Keratinocyte (primary cell): ENCODE data around the gene PATL2. TPM values are rescaled to one million over a fixed set of nuclear protein-coding genes. Genes with fewer than 3 reads are reported as not detected.

ENCODE experiments used
- DNase-seq: peaks from one replicate; pipeline ENCODE4 v3.0.0-alpha.2; 2011; ENCODE audit warnings: low read depth, missing footprints, low spot score
- FAIRE-seq: peaks from 2 replicates; lab custom pipeline; 2011; peaks lifted over from hg19 to GRCh38; lab: Jason Lieb, UNC
- H2AFZ ChIP-seq: 2 replicates; pipeline ENCODE4 v1.6.0; 2012; ENCODE audit warnings: low read length, control low read depth, inconsistent platforms; ENCODE audit not compliant: control insufficient read depth
- H3K27ac ChIP-seq: 2 replicates; pipeline ENCODE4 v1.5.1; 2011; ENCODE audit warnings: low read length; ENCODE audit not compliant: control insufficient read depth, insufficient read depth
- H3K27me3 ChIP-seq: 3 replicates; pipeline ENCODE4 v1.6.0; 2011; ENCODE audit warnings: low read length; ENCODE audit not compliant: control insufficient read depth, insufficient read depth; ENCODE audit errors: extremely low read depth
- H3K36me3 ChIP-seq, 2 experiments: 2 replicates in 1 of 2; 3 replicates in 1 of 2; pipeline ENCODE4 v1.5.1; 2011; ENCODE audit warnings: low read length in 2 of 2, mild to moderate bottlenecking in 1 of 2; ENCODE audit not compliant: control insufficient read depth in 2 of 2, insufficient read depth in 2 of 2; ENCODE audit errors: extremely low read depth in 1 of 2
- H3K4me1 ChIP-seq: 3 replicates; pipeline ENCODE4 v1.5.1; 2011; ENCODE audit warnings: low read length; ENCODE audit not compliant: control insufficient read depth, insufficient read depth; ENCODE audit errors: extremely low read depth
- H3K4me2 ChIP-seq: 3 replicates; pipeline ENCODE4 v1.6.0; 2011; ENCODE audit warnings: low read depth, low read length; ENCODE audit not compliant: control insufficient read depth, insufficient read depth; ENCODE audit errors: extremely low read depth
- H3K4me3 ChIP-seq, 3 experiments: fragments of 200-600 bp in 1 of 3; sonication (generic) in 1 of 3; 2 replicates in 2 of 3; 3 replicates in 1 of 3; pipeline ENCODE4 v1.5.1; 2011 to 2016; ENCODE audit warnings: low read length in 3 of 3, mild to moderate bottlenecking in 3 of 3, control low read depth in 2 of 3, inconsistent platforms in 1 of 3, low read depth in 1 of 3, mixed read lengths in 1 of 3, mixed run types in 1 of 3, moderate library complexity in 1 of 3; ENCODE audit not compliant: control insufficient read depth in 2 of 3, insufficient read depth in 2 of 3; ENCODE audit errors: extremely low read depth in 1 of 3
- H3K79me2 ChIP-seq: 2 replicates; pipeline ENCODE4 v1.6.0; 2012; ENCODE audit warnings: low read length; ENCODE audit not compliant: control insufficient read depth, insufficient read depth
- H3K9ac ChIP-seq: 3 replicates; pipeline ENCODE4 v1.6.0; 2011; ENCODE audit warnings: low read length; ENCODE audit not compliant: control insufficient read depth, insufficient read depth; ENCODE audit errors: extremely low read depth
- H3K9me1 ChIP-seq: 3 replicates; pipeline ENCODE4 v1.6.0; 2011; ENCODE audit warnings: low read length; ENCODE audit not compliant: control insufficient read depth, insufficient read depth; ENCODE audit errors: extremely low read depth
- H3K9me3 ChIP-seq: 2 replicates; pipeline ENCODE4 v1.5.1; 2012; ENCODE audit warnings: low read depth, low read length; ENCODE audit not compliant: control insufficient read depth
- H4K20me1 ChIP-seq: 3 replicates; pipeline ENCODE4 v1.6.0; 2011; ENCODE audit warnings: low read length; ENCODE audit not compliant: control insufficient read depth, insufficient read depth; ENCODE audit errors: extremely low read depth
- CTCF ChIP-seq, 3 experiments: IDR thresholded peaks in 1 of 3; conservative IDR thresholded peaks in 1 of 3; optimal IDR thresholded peaks in 1 of 3; 2 replicates in 2 of 3; 3 replicates in 1 of 3; pipeline versions ENCODE3 to v1.5.1; 2011; ENCODE audit warnings: low read length in 3 of 3, mild to moderate bottlenecking in 3 of 3, moderate library complexity in 2 of 3, control low read depth in 1 of 3, inconsistent platforms in 1 of 3; ENCODE audit not compliant: insufficient read depth in 2 of 3; ENCODE audit errors: extremely low read depth in 1 of 3
- EZH2 ChIP-seq: IDR thresholded peaks from one replicate; pipeline ENCODE4 v1.6.1; 2012; ENCODE audit warnings: inconsistent platforms, mild to moderate bottlenecking, low read length, moderate library complexity
- dilution Hi-C: fragments of 300-500 bp; cut with MboI; formaldehyde crosslinking; loops from one replicate; pipeline ENCODE4 v1.7.0; 2020; ENCODE audit warnings: low sequenced_read_pairs; ENCODE audit not compliant: extremely low pct_ligation_motif_present
- polyA plus RNA-seq, 5 experiments: library from polyadenylated mRNA; depleted of rRNA in 3 of 5; stranded (reverse) in 3 of 5; stranded (forward) in 1 of 5; unstranded in 1 of 5; fragments of >200 nt; gene quantifications; 1 replicate in 1 of 5; 2 replicates in 3 of 5; 3 replicates in 1 of 5; pipeline versions ENCODE4 v1.2.1 to v1.2.3, GENCODE V29; 2011 to 2012; ENCODE audit warnings: missing spikeins in 2 of 5, low read depth in 1 of 5, low replicate concordance in 1 of 5

Gene PATL2
- polyA plus RNA-seq, 1 donor (not counting 4 experiments of a cell fraction or from before 2014, with no cell fraction given): 0.46 TPM

GRCh38 chr15:44676676-44677075 is 34.4 kb downstream of the PATL2 start:
- dilution Hi-C loops: no loop called here
- no peaks in the 10 kb centered on the region for H3K36me3 ChIP-seq
- FAIRE-seq (no peak), DNase-seq (no peak)
- peaks cover 7% of the 10 kb centered on the region for H3K27me3 ChIP-seq
- no peak overlapping the region for H3K4me2 ChIP-seq
- no peaks in the 10 kb centered on the region for H3K9me1 ChIP-seq
- no peak overlapping the region for H3K27ac ChIP-seq
- H3K4me3 ChIP-seq: no peak overlapping the region
- no peaks in the 10 kb centered on the region for H3K9me3 ChIP-seq
- TF ChIP-seq CTCF (optimal IDR thresholded peaks at IDR 0.05 in 1 of 3, IDR thresholded peaks at IDR 0.05 in 1 of 3, conservative IDR thresholded peaks at IDR 0.05 in 1 of 3; ENCODE audit: extremely low read depth in 1 of 3, insufficient read depth in 2 of 3, low read length in 3 of 3) (no peak), EZH2 (no peak)
- no peaks in the 10 kb centered on the region for H3K79me2 ChIP-seq
- no peak overlapping the region for H2AFZ ChIP-seq
- H3K4me1 ChIP-seq: no peaks in the 10 kb centered on the region
- no peak overlapping the region for H3K9ac ChIP-seq
- H4K20me1 ChIP-seq: no peaks in the 10 kb centered on the region

- H3K4me2 ChIP-seq: no peak overlapping the region
- H3K27me3 ChIP-seq: peaks cover 7% of the 10 kb centered on the region
- H2AFZ ChIP-seq: no peak overlapping the region
- H3K27ac ChIP-seq: no peak overlapping the region
- no peaks in the 10 kb centered on the region for H3K4me1 ChIP-seq
- no peaks in the 10 kb centered on the region for H3K79me2 ChIP-seq
- H4K20me1 ChIP-seq: no peaks in the 10 kb centered on the region
- no peak overlapping the region for H3K9ac ChIP-seq
- DNase-seq (no peak), FAIRE-seq (no peak)
- H3K36me3 ChIP-seq: no peaks in the 10 kb centered on the region
- TF ChIP-seq CTCF (optimal IDR thresholded peaks at IDR 0.05 in 1 of 3, IDR thresholded peaks at IDR 0.05 in 1 of 3, conservative IDR thresholded peaks at IDR 0.05 in 1 of 3; ENCODE audit: extremely low read depth in 1 of 3, insufficient read depth in 2 of 3, low read length in 3 of 3) (no peak), EZH2 (no peak)
- dilution Hi-C loops: no loop called here
- H3K4me3 ChIP-seq: no peak overlapping the region
- H3K9me3 ChIP-seq: no peaks in the 10 kb centered on the region
- H3K9me1 ChIP-seq: no peaks in the 10 kb centered on the region
These were observed 35.2 kb downstream of the PATL2 start for GRCh38 chr15:44675911-44676310.
